ENCODE results near the gene TMEM254.
A peak's percentile ranks its signal among the peaks of the same experiment; 100 is the strongest.
"Not testable (repeated sequence)": the region's sequence is repeated elsewhere in the genome, so short reads cannot be mapped to it uniquely, and the experiment has no call there.

TMEM254 gene

DNA sequence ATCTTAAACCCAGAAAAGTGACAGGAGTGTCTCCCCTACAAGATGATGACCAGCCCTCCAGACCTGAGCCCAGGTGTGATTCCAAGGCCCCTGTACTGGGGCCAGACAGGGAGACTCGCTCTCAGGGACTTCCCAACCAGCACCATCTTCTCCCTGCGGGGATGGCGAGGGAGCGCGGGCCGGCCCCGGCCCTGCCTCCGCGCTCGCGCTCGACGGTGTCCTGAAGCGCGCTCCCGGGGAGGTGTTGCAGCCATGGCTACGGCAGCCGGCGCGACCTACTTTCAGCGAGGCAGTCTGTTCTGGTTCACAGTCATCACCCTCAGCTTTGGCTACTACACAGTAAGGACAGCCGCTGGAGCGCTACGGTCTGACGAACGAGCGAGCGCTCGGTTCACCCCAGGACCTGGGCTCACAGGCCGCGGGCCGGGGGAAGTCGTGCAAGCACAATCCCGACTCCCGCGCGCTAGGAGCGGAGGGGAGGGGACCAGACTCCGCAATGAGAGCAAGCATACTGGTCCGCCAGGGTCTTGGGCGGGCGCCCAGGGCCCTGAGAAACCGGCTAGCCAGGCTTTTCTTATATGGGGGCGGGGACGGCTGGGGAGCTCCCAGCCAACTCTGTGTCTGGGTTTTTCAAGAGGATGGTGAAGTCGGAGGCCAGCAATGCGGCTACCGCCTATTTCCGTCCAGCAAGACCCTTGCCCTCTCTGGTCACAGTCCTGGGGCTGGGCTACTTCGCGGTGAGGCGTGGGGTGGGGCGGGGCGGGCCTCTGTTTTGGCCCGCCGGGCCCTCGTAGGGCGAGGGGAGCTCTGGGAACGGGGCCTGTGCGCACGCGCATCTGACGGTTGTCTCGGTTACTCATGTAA is at the start of gene TMEM254:
Gene TMEM254 (plus strand): TSS at position 218 of the 864 bp plus-strand sequence. CDS start 35 bp downstream, at position 253.
- in situ Hi-C loops (cut with MboI; ENCODE audit: low pct_unique_long_range_greater_than_20kb, low sequenced_read_pairs, unreplicated experiment) = no loop called here
- no peak for TF ChIP-seq CTCF (IDR thresholded peaks at IDR 0.05; ENCODE audit: extremely low read depth, insufficient read depth, missing control alignments)

GRCh38 chr10:80029205-80029604 is 49.3 kb upstream of the TMEM254 start:
- in situ Hi-C loops (cut with MboI; ENCODE audit: low pct_unique_long_range_greater_than_20kb, low sequenced_read_pairs, unreplicated experiment) = not testable (repeated sequence)
- DNase-seq (ENCODE audit: low spot score) = peak; percentile 14
- TF ChIP-seq CTCF (IDR thresholded peaks at IDR 0.05; ENCODE audit: extremely low read depth, insufficient read depth, missing control alignments) = peak; percentile 19

More for the DNA sequence above, at the start of gene TMEM254:
- DNase-seq (ENCODE audit: low spot score) = peak; percentile 93

- in situ Hi-C loops (cut with MboI; ENCODE audit: low pct_unique_long_range_greater_than_20kb, low sequenced_read_pairs, unreplicated experiment); DNase-seq (ENCODE audit: low spot score): not testable (repeated sequence)
These were observed 48.6 kb upstream of the TMEM254 start for GRCh38 chr10:80029865-80030264.

DNA sequence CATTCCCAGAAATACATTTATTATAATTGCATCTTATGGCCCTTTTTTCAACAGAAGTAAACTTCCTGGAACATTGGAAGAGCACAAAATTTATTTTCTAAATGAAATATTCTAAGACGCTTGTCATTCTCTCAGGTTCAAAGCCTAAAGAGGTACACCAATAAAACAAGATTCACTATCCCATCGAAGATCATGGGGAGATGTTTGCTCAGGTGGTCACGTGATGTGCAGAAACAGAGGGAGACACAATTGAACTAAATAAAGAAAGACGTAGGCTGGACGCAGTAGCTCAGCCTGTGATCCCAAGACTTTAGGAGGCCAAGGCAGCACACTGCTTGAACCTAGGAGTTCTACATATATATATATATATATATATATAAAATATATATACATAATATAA is 46.0 kb upstream of the TMEM254 start:
- no peak for TF ChIP-seq CTCF (IDR thresholded peaks at IDR 0.05; ENCODE audit: extremely low read depth, insufficient read depth, missing control alignments)

DNA sequence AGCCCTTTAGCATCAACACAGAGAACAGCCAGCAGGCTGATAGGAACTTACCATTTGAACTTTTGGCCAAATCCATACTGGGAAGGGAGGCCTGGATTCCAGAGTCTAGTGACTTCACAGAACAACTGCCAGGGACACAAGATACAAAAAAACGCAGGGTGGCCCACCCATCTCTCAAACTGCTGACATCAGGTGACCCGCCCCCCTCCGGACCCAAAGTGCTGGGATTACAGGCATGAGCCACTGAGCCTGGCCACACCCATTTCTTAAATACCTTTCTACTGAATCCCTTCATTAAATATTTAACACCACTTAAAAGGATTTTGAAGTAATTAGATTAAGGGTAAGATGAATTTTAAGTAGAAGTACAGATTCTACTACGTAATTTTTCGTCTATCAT is 43.7 kb upstream of the TMEM254 start:
- DNase-seq (ENCODE audit: low spot score); in situ Hi-C loops (cut with MboI; ENCODE audit: low pct_unique_long_range_greater_than_20kb, low sequenced_read_pairs, unreplicated experiment): not testable (repeated sequence)

More for the DNA sequence above, 46.0 kb upstream of the TMEM254 start:
- DNase-seq (ENCODE audit: low spot score) = no peak
- in situ Hi-C loops (cut with MboI; ENCODE audit: low pct_unique_long_range_greater_than_20kb, low sequenced_read_pairs, unreplicated experiment) = no loop called here

DNA sequence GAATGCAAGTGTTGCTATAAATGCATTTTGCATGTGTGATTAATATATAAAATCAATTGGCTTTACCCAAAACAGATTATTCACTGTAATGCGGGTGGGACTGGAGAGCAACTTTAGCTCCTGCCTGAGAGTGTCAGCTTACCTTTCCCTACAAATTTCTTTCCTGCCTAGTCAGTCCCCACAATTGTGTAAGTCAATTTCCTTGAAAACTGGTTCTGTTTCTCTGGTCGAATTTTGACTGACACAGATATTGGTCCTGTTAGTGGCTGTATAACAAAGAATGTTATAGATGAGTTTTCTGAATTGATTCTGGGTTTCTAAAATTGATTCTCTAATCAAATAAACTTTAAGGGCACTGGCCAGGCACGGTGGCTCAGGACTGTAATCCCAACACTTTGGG is 43.0 kb upstream of the TMEM254 start:
- in situ Hi-C loops (cut with MboI; ENCODE audit: low pct_unique_long_range_greater_than_20kb, low sequenced_read_pairs, unreplicated experiment); DNase-seq (ENCODE audit: low spot score): not testable (repeated sequence)

DNA sequence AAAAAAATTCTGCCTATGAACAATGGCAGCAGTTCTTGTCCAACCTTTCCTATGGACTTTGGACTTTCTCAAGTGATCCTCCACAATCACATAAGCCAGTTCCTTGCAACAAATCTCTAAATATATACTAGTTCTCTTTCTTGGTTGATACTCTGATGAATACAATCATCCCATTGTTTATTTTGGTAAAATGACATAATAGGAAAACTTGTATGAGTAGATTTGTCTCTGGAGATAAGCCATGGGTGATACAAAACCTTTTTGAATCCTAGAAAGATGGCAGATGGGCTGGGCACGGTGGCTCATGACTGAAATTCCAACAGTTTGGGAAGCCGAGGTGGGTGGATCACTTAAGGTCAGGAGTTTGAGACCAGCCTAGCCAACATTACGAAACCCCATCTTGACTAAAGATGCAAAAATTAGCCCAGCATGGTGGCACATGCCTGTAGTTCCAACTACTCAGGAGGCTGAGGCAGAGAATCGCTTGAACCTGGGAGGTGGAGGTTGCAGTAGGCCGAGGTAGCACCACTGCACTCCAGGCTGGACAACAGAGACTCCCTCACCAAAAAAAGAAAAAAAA is 41.5 kb upstream of the TMEM254 start:
- in situ Hi-C loops (cut with MboI; ENCODE audit: low pct_unique_long_range_greater_than_20kb, low sequenced_read_pairs, unreplicated experiment); DNase-seq (ENCODE audit: low spot score): not testable (repeated sequence)

DNA sequence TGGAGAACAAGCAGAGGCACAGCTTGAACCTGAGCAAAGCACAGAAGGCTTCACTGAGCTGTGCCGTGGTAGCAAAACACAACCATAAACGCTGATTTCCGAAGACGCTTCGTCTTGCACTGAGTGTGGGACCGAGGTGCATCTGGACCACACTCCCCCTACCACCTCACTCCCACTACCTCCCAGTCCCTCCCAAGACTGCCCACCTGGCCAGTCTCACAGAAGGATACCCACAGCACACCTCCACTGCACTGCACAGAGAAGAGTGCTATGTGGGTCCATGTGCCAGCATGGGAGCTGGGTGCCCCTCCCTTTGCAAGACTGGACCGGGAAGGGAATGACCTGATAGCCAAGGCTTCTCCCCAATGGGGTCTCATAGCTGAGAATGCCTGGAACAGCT is 40.2 kb upstream of the TMEM254 start:
- in situ Hi-C loops (cut with MboI; ENCODE audit: low pct_unique_long_range_greater_than_20kb, low sequenced_read_pairs, unreplicated experiment); DNase-seq (ENCODE audit: low spot score): not testable (repeated sequence)

- no peak for TF ChIP-seq CTCF (IDR thresholded peaks at IDR 0.05; ENCODE audit: extremely low read depth, insufficient read depth, missing control alignments)
- in situ Hi-C loops (cut with MboI; ENCODE audit: low pct_unique_long_range_greater_than_20kb, low sequenced_read_pairs, unreplicated experiment) = no loop called here
- no peak for DNase-seq (ENCODE audit: low spot score)
These were observed 37.3 kb upstream of the TMEM254 start for GRCh38 chr10:80041162-80041561.

- in situ Hi-C loops (cut with MboI; ENCODE audit: low pct_unique_long_range_greater_than_20kb, low sequenced_read_pairs, unreplicated experiment); DNase-seq (ENCODE audit: low spot score): not testable (repeated sequence)
These were observed 33.5 kb upstream of the TMEM254 start for GRCh38 chr10:80044935-80045334.
